OCI-LY7 (cell line): ENCODE data around the gene NKX2-8.

Experiments
- EZH2phosphoT487 ChIP-seq: fragments of 200-600 bp; sonication (generic); IDR thresholded peaks from 2 replicates; pipeline ENCODE4 v1.6.1; 2018; ENCODE audit warnings: low read depth, borderline replicate concordance, mild to moderate bottlenecking, mixed run types, antibody characterized with exemption, low read length, moderate library complexity, mixed read lengths
- TF ChIP-seq, protein P1 (sequence below): fragments of 200-600 bp; sonication (generic); conservative IDR thresholded peaks from 2 replicates; pipeline ENCODE4 v1.5.1; 2014; ENCODE audit warnings: mild to moderate bottlenecking, antibody characterized with exemption, low read length, moderate library complexity, mixed read lengths

DNA sequence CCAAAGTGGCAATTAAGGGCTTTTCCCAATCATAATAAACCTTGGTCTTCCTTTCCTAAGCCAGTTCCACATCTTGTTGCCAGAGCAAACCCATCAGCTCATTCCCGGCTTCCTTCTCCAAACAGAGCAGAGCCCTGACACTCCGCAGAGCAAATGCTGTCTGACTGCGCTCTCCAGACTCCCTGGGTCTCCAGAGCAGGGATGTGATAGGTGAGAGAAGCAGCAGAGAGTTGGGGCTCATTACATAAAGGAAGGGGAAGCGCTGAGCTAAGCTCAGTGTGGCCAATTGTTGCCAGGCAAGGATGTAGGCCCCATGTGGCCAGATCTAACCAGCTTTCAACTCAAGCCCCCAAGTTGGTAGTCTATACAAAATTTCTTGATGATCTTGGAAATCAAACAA lies 43.0 kb upstream of the NKX2-8 start:
- TF ChIP-seq, protein P1, sequence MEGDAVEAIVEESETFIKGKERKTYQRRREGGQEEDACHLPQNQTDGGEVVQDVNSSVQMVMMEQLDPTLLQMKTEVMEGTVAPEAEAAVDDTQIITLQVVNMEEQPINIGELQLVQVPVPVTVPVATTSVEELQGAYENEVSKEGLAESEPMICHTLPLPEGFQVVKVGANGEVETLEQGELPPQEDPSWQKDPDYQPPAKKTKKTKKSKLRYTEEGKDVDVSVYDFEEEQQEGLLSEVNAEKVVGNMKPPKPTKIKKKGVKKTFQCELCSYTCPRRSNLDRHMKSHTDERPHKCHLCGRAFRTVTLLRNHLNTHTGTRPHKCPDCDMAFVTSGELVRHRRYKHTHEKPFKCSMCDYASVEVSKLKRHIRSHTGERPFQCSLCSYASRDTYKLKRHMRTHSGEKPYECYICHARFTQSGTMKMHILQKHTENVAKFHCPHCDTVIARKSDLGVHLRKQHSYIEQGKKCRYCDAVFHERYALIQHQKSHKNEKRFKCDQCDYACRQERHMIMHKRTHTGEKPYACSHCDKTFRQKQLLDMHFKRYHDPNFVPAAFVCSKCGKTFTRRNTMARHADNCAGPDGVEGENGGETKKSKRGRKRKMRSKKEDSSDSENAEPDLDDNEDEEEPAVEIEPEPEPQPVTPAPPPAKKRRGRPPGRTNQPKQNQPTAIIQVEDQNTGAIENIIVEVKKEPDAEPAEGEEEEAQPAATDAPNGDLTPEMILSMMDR: no peak
- TF ChIP-seq EZH2phosphoT487: no peak
